SK-N-SH (cell line): Measurements from ENCODE around the gene YTHDC2.

Source experiments
- EP300 ChIP-seq, 2 experiments: IDR thresholded peaks; 2 replicates each; pipeline versions ENCODE4 v1.4.0 to v1.6.1; 2012; ENCODE audit warnings: borderline replicate concordance in 1 of 2, low read depth in 1 of 2, low read length in 1 of 2
- EZH2phosphoT487 ChIP-seq: fragments of 200-600 bp; sonication (generic); IDR thresholded peaks from 2 replicates; pipeline ENCODE4 v1.6.1; 2017; ENCODE audit warnings: low read depth, mixed run types, mild to moderate bottlenecking, antibody characterized with exemption, moderate library complexity, borderline replicate concordance
- GABPA ChIP-seq: IDR thresholded peaks from 2 replicates; pipeline ENCODE4 v1.4.0; 2012; ENCODE audit warnings: low read depth, mild to moderate bottlenecking
- POLR2AphosphoS5 ChIP-seq: IDR thresholded peaks from 2 replicates; pipeline ENCODE4 v1.6.1; 2012; ENCODE audit warnings: low read depth, low read length
- SMC3 ChIP-seq: IDR thresholded peaks from 2 replicates; pipeline ENCODE4 v1.6.1; 2012; ENCODE audit warnings: low read depth, low read length, improper control_type of control experiment
- TAF1 ChIP-seq: IDR thresholded peaks from 2 replicates; pipeline ENCODE4 v1.6.1; 2012; ENCODE audit warnings: low read depth, mild to moderate bottlenecking, low read length, moderate library complexity, borderline replicate concordance
- TCF12 ChIP-seq: IDR thresholded peaks from 2 replicates; pipeline ENCODE4 v1.4.0; 2012
- YY1 ChIP-seq: IDR thresholded peaks from 2 replicates; pipeline ENCODE4 v1.4.0; 2012; ENCODE audit warnings: low read depth, mild to moderate bottlenecking
- TF ChIP-seq, protein P1 (sequence below): fragments of 200-600 bp; sonication (generic); IDR thresholded peaks from 2 replicates; pipeline ENCODE4 v1.6.1; 2017; ENCODE audit warnings: antibody characterized with exemption, mild to moderate bottlenecking, moderate library complexity
- TF ChIP-seq, protein P2 (sequence below): IDR thresholded peaks from 2 replicates; pipeline ENCODE4 v1.4.0; 2012; ENCODE audit warnings: low read depth, borderline replicate concordance
- TF ChIP-seq, protein P3 (sequence below): IDR thresholded peaks from 2 replicates; pipeline ENCODE4 v1.4.0; 2012; ENCODE audit warnings: low read depth
- TF ChIP-seq, protein P4 (sequence below): IDR thresholded peaks from 2 replicates; pipeline ENCODE4 v1.4.0; 2012; ENCODE audit warnings: low read depth, borderline replicate concordance

DNA sequence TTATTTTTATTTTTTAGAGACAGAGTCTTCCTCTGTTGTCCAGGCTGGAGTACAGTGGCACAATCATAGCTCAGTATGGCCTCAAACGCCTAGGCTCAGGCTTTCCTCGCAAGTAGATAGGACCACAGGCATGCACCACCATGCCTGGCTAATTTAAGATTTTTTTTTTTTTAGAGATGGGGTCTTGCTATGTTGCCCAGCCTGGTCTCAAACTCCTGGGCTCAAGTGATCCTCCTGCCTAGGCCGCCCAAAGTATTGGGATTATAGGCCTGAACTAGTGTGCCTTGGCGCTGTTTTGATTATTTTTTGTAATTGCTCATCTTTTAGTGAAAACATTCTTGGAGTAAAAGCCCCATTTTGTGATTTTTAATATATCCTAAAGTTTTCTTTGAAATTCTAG lies 5.4 kb downstream of the YTHDC2 start:
- TF ChIP-seq, protein P1, sequence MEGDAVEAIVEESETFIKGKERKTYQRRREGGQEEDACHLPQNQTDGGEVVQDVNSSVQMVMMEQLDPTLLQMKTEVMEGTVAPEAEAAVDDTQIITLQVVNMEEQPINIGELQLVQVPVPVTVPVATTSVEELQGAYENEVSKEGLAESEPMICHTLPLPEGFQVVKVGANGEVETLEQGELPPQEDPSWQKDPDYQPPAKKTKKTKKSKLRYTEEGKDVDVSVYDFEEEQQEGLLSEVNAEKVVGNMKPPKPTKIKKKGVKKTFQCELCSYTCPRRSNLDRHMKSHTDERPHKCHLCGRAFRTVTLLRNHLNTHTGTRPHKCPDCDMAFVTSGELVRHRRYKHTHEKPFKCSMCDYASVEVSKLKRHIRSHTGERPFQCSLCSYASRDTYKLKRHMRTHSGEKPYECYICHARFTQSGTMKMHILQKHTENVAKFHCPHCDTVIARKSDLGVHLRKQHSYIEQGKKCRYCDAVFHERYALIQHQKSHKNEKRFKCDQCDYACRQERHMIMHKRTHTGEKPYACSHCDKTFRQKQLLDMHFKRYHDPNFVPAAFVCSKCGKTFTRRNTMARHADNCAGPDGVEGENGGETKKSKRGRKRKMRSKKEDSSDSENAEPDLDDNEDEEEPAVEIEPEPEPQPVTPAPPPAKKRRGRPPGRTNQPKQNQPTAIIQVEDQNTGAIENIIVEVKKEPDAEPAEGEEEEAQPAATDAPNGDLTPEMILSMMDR, result no peak
- TF ChIP-seq YY1 (no peak), POLR2AphosphoS5 (no peak), SMC3 (no peak), TAF1 (no peak), GABPA (no peak), TCF12 (no peak), EZH2phosphoT487 (no peak), EP300 (IDR thresholded peaks at IDR 0.05; ENCODE audit: borderline replicate concordance in 1 of 2, low read depth in 1 of 2, low read length in 1 of 2) (no peak)
- TF ChIP-seq, protein P2, sequence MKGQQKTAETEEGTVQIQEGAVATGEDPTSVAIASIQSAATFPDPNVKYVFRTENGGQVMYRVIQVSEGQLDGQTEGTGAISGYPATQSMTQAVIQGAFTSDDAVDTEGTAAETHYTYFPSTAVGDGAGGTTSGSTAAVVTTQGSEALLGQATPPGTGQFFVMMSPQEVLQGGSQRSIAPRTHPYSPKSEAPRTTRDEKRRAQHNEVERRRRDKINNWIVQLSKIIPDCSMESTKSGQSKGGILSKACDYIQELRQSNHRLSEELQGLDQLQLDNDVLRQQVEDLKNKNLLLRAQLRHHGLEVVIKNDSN, result no peak
- TF ChIP-seq, protein P3, sequence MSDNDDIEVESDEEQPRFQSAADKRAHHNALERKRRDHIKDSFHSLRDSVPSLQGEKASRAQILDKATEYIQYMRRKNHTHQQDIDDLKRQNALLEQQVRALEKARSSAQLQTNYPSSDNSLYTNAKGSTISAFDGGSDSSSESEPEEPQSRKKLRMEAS, result no peak
- TF ChIP-seq, protein P4, sequence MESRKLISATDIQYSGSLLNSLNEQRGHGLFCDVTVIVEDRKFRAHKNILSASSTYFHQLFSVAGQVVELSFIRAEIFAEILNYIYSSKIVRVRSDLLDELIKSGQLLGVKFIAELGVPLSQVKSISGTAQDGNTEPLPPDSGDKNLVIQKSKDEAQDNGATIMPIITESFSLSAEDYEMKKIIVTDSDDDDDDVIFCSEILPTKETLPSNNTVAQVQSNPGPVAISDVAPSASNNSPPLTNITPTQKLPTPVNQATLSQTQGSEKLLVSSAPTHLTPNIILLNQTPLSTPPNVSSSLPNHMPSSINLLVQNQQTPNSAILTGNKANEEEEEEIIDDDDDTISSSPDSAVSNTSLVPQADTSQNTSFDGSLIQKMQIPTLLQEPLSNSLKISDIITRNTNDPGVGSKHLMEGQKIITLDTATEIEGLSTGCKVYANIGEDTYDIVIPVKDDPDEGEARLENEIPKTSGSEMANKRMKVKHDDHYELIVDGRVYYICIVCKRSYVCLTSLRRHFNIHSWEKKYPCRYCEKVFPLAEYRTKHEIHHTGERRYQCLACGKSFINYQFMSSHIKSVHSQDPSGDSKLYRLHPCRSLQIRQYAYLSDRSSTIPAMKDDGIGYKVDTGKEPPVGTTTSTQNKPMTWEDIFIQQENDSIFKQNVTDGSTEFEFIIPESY, result no peak
